ENCODE measurements around the gene ZNF37A.
A peak's percentile ranks its signal among the peaks of the same experiment; 100 is the strongest.
"Not testable (repeated sequence)": the region's sequence is repeated elsewhere in the genome, so short reads cannot be mapped to it uniquely, and the experiment has no call there.

The ZNF37A gene

GRCh38 chr10:38094158-38094926, at the start of gene ZNF37A:
ZNF37A (plus strand) TSS chr10:38094337; CDS start chr10:38096618, 2,281 bp downstream.
- peak; percentile 97 for DNase-seq (ENCODE audit: low read depth)

- DNase-seq (ENCODE audit: low read depth) = no peak
These were observed 49.0 kb upstream of the ZNF37A start for GRCh38 chr10:38045129-38045528.

- DNase-seq (ENCODE audit: low read depth) = peak; percentile 80
These were observed 46.5 kb upstream of the ZNF37A start for GRCh38 chr10:38047666-38048065.

- DNase-seq (ENCODE audit: low read depth) = no peak
These were observed 43.9 kb upstream of the ZNF37A start for GRCh38 chr10:38050212-38050611.

DNA sequence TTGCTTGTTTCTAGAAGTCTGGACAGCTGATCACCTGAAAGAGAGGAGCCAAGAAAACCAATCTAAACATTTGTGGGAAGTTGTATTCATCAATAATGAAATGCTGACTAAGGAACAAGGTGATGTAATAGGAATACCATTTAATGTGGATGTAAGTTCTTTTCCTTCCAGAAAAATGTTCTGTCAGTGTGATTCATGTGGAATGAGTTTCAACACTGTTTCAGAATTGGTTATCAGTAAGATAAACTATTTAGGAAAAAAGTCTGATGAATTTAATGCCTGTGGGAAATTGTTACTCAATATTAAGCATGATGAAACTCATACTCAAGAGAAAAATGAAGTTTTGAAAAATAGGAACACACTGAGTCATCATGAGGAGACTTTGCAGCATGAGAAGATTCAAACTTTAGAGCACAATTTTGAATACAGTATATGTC, 39.8 kb upstream of the ZNF37A start:
- peak; percentile 96 for DNase-seq (ENCODE audit: low read depth)

- peak; percentile 23 for DNase-seq (ENCODE audit: low read depth)
These were observed 38.8 kb upstream of the ZNF37A start for GRCh38 chr10:38055274-38055894.

DNA sequence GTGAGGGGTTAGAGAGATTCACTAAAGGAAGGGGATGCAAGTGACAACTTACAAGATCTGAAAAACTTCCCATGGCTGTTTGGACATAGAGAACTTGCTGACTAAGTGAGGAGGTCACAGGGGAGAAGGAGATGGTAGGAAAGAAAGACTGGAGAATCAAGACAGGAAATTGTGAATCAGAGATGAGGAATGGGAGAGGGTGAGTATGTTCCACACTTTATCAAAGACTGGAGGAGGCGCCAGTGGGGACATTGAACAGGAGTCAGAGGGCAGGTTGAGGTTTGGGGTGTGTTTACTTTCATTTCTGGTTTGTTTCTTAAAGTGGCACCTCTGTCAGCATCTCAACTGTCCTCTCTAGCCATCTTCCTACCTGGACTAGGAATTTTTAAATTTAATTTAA, 24.5 kb upstream of the ZNF37A start:
- DNase-seq (ENCODE audit: low read depth) = peak; percentile 87

- DNase-seq (ENCODE audit: low read depth) = no peak
These were observed 23.6 kb upstream of the ZNF37A start for GRCh38 chr10:38070501-38070900.

DNA sequence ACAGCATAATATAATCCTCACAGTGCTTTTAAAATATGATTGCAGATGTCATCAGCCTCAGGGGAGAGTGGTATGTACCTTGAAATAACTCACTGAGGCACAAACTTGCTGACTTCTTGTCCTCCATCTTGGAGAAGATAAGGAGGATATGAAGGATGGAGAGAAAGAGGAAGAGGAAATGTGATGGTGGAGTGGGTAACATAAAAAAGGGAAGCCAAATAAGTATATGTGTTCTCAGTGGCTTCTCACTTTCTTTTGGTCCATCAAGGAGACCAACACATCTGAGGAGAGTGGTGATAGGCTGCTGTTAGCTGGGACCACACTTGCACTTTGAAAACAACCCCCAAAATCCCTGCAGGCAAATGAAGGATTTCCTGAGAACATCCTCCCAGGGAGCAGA, 21.6 kb upstream of the ZNF37A start:
- no peak for DNase-seq (ENCODE audit: low read depth)

DNA sequence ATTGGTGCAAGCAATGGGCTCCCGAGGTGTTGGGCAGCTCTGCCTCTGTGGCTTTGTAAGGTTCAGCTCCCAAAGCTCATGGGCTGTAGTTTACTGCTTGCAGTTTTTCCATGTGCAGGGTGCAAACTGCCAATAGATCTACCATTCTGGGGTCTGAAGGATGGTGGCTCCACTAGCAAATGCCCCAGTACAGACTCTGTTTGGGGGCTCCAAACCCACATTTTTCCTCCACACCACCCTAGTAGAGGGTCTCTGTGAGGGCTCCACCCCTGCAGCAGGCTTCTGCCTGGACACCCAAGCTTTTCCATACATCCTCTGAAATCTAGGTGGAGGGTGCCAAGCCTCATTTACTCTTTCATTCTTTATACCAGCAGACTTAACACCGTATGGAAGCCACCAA, 17.4 kb upstream of the ZNF37A start:
- DNase-seq (ENCODE audit: low read depth) = no peak

GRCh38 chr10:38093318-38093717, 819 bp upstream of the ZNF37A start:
- DNase-seq (ENCODE audit: low read depth) = not testable (repeated sequence)

GRCh38 chr10:38093816-38094157, 350 bp upstream of the ZNF37A start:
- DNase-seq (ENCODE audit: low read depth) = no peak

DNA sequence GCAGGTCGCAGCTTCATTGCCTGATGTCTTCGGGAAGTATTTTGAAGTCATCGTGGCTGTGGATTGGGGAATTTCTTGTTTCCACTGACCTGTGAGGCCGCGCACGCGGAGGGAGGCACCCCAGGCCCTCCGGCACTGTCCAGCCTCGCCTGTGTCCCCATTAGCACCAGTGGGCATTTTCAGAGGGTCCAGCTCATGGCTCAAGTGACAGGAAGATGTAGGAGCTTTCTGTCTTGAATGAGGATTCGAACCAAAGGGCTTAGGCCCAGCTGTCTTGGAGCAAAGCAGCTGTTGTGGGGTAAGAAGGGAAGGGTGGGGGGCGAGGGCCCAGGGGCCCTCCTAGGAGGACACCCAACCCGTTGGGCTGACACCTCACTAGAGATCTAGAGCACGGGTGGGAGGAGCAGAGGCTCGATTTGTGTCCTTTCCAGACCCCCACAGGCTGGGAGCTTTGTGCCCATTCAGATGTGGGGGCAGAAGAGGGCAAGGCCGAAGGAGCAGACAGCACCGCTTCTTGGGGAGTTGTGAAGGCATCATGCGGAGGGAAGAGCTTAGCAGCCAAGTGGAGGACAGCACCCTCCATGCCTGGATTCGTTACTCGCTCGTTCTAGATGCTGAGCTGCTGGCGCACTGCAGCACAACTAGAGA, 914 bp downstream of the ZNF37A start:
- DNase-seq (ENCODE audit: low read depth) = no peak

DNA sequence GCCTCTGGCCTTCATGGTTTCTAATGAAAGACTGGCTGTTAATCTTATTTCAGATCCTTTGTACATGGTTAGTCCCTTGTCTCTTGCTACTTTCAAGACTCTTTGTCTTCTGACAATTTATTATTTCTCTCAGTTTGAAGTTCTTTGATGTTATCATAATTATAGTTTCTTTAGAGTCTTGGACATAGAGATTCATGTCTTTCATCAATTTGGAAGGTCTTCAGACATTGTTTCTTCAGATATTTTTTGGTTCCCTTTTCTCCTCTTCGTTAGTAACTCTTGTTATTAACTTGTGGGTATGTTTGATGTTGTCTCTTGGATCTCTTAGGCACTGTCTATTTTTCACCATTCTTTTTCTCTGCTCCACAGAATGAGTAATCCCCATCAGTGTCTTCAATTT, 8.7 kb downstream of the ZNF37A start:
- DNase-seq (ENCODE audit: low read depth) = no peak

DNA sequence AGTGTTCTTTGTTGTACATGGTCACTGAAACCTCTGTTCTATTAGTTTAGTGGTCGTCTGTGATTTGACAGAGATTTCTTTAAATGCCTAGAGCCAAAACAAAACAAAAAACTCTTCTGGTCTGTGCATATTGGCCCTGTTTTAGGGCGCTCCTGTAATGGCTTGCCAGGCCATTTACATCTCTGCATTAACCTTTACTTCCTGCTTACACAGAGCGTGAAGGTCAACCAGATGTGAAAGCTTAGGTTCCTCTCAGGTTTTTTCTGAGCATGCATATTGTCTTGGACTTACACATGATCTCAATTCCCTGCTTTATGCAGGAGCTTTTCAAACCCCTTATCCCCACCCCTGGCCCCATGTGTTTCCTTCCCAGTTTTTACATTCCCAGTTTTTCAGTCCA, 9.6 kb downstream of the ZNF37A start:
- DNase-seq (ENCODE audit: low read depth) = no peak

DNA sequence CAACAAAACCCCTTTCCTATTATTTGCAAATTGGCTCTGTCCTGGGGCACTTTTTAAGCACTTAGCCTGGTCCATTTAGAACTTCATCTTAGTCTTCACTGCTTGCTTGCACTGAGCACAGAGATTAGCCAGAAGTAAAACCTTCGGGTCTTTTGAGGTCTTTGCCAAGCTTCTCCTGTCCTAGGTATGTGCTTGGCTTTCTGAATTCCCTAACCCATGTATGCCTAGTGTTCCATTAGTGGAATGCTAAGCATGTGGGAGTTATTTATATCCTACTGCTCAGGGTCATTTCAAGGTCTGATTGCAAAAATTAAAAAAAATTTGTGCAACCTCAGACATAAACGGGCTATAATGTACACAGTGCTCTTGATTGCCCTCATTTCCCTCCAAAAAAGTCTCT, 18.0 kb downstream of the ZNF37A start:
- DNase-seq (ENCODE audit: low read depth) = no peak

GRCh38 chr10:38118072-38118807, 24.1 kb downstream of the ZNF37A start:
- peak; percentile 56 for DNase-seq (ENCODE audit: low read depth)

- no peak for DNase-seq (ENCODE audit: low read depth)
These were observed 24.9 kb downstream of the ZNF37A start for GRCh38 chr10:38119038-38119437.

- DNase-seq (ENCODE audit: low read depth) = no peak
These were observed 33.7 kb downstream of the ZNF37A start for GRCh38 chr10:38127812-38128211.

GRCh38 chr10:38143587-38143986, 49.5 kb downstream of the ZNF37A start:
- peak; percentile 18 for DNase-seq (ENCODE audit: low read depth)

DNA sequence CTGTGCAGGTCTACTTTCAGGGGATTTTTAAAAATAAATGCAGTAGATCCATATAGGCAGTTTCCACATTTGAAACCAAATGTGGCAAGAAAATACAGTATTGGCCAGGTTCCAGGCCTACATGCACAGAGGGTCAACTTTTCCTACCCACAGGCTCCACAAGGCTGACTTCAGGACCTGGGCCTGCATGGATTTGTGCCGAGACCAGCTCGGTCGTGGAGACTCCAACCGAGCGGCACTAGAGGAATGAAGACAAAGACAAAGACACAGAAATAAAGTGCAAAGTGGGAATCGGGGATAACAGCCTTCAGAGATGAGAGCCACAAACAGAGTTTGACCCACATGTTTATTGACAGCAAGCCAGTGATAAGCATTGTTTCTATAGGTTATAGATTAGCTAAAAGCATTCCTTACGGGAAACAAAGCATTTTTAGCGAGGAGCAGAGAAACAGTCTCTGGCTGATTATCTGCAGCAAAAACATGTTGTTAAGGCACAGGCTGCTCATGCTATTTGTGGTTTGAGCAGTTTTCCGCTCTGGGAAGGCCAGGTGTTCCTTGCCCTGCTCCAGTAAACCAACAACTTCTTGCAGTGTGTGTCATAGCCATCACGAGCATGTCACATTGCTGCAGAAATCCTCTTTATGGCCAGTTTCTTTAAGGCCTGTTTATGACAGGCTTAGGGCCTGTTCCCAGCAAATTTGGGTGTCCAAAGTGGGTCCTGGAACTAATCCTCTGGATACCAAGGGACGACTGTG, 52.6 kb downstream of the ZNF37A start:
- DNase-seq (ENCODE audit: low read depth) = no peak

DNA sequence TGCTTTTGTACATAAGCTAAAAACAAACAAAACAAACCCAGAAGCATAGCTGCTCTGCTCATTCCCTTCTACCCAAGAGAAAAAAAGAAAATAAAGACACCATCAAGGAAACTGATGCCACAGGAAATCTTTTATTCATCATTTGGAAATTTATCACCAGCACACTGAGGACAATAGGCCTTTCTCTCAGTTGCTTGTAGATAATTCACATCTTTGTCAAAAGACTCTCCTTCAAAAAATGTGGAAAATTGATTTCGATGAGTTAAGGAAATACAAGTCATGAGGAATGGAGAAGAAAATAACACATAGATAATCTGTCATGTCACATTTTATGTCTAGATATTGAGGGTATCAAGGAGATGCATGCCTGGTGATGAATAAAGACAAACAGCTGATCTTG, 53.5 kb downstream of the ZNF37A start:
- no peak for DNase-seq (ENCODE audit: low read depth)

All from amniotic epithelial cell (primary cell).